SK-N-MC (cell line): ENCODE data around the gene ACACA.

Source experiments
- EZH2 ChIP-seq: fragments of 200-600 bp; sonication (generic); IDR thresholded peaks from one replicate; pipeline ENCODE4 v1.6.1; 2017; ENCODE audit warnings: antibody characterized with exemption
- POLR2AphosphoS5 ChIP-seq: IDR thresholded peaks from 2 replicates; pipeline ENCODE4 v1.6.1; 2012; ENCODE audit warnings: mild to moderate bottlenecking, low read depth, low read length, borderline replicate concordance

DNA sequence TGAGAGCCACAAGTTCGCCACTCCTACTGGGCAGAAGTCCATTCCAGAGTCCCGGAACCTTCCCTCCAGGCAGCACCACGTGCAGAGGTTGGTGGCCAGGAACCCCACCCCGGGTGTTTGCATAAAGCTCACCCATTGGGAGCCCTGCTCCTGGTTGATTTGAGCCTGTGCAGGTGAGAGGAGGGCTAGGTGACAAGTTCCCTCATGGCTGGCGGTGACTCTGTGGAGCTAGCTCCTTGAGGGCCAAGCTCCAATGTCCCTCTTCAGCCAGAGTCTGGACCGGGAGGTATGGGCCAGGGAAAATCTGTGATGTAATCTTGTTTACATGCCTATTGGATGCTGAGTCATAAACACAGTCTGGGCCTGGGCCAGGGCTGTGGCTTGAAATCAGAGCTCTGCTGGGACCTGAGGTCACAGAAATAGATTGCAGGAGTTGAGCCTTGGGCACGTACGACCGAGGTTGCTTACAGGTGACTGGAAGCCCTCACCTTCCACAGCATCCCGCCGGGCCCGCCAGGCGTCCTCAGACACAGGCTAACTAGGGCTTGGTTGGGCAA, 339.0 kb downstream of the ACACA start:
- no peak for TF ChIP-seq POLR2AphosphoS5
- no peak for TF ChIP-seq EZH2
